HG03039 (cell line): Measurements from ENCODE around the gene DUSP8.

Experiments
- ATAC-seq: cut with Tn5 transposase; IDR thresholded peaks from one replicate; pipeline ENCODE4 v1.9.1; 2021; ENCODE audit warnings: mild to moderate bottlenecking, moderate library complexity; ENCODE audit not compliant: unreplicated experiment

DUSP8 gene

GRCh38 chr11:1567052-1567720 is 4.9 kb downstream of the DUSP8 start:
- no peak for ATAC-seq

GRCh38 chr11:1566381-1567051 is 5.6 kb downstream of the DUSP8 start:
- ATAC-seq: no peak

- no peak for ATAC-seq
These were observed 6.2 kb downstream of the DUSP8 start for GRCh38 chr11:1565904-1566247.

- no peak for ATAC-seq
These were observed 6.7 kb downstream of the DUSP8 start for GRCh38 chr11:1565173-1565903.

- ATAC-seq: no peak
These were observed 7.4 kb downstream of the DUSP8 start for GRCh38 chr11:1564535-1565172.

- ATAC-seq: no peak
These were observed 8.2 kb downstream of the DUSP8 start for GRCh38 chr11:1563697-1564534.

- ATAC-seq: no peak
These were observed 8.9 kb downstream of the DUSP8 start for GRCh38 chr11:1563149-1563638.

GRCh38 chr11:1562469-1563148 is 9.5 kb downstream of the DUSP8 start:
- ATAC-seq: no peak

- ATAC-seq: no peak
These were observed 10.1 kb downstream of the DUSP8 start for GRCh38 chr11:1561955-1562354.

- no peak for ATAC-seq
These were observed 10.8 kb downstream of the DUSP8 start for GRCh38 chr11:1561266-1561665.

- ATAC-seq: no peak
These were observed 11.3 kb downstream of the DUSP8 start for GRCh38 chr11:1560649-1561251.

GRCh38 chr11:1560002-1560648 is 11.9 kb downstream of the DUSP8 start:
- no peak for ATAC-seq

GRCh38 chr11:1559111-1559951 is 12.7 kb downstream of the DUSP8 start:
- ATAC-seq: no peak

- ATAC-seq: no peak
These were observed 13.3 kb downstream of the DUSP8 start for GRCh38 chr11:1558775-1559110.

- ATAC-seq: no peak
These were observed 13.9 kb downstream of the DUSP8 start for GRCh38 chr11:1557904-1558774.

GRCh38 chr11:1557051-1557884 is 14.8 kb downstream of the DUSP8 start:
- no peak for ATAC-seq
